GM15510 (cell line): ENCODE results near the gene NT5M.

ENCODE experiments used
- POLR2A ChIP-seq: IDR thresholded peaks from 3 replicates; pipeline ENCODE4 v1.6.1; 2011; ENCODE audit warnings: borderline replicate concordance; ENCODE audit not compliant: insufficient read length; ENCODE audit errors: extremely low read depth

Gene NT5M

GRCh38 chr17:17347234-17347955 lies 44.2 kb downstream of the NT5M start:
- no peak for TF ChIP-seq POLR2A

GRCh38 chr17:17347956-17348871 lies 45.0 kb downstream of the NT5M start:
- TF ChIP-seq POLR2A: no peak

- TF ChIP-seq POLR2A: no peak
These were observed 45.9 kb downstream of the NT5M start for GRCh38 chr17:17348872-17349723.

- no peak for TF ChIP-seq POLR2A
These were observed 46.5 kb downstream of the NT5M start for GRCh38 chr17:17349724-17350106.

- no peak for TF ChIP-seq POLR2A
These were observed 47.5 kb downstream of the NT5M start for GRCh38 chr17:17350491-17351355.

- TF ChIP-seq POLR2A: no peak
These were observed 48.3 kb downstream of the NT5M start for GRCh38 chr17:17351356-17351891.

GRCh38 chr17:17351901-17352781 lies 49.0 kb downstream of the NT5M start:
- no peak for TF ChIP-seq POLR2A

GRCh38 chr17:17352836-17353624 lies 49.9 kb downstream of the NT5M start:
- no peak for TF ChIP-seq POLR2A

GRCh38 chr17:17353625-17354484 lies 50.7 kb downstream of the NT5M start:
- TF ChIP-seq POLR2A: no peak

GRCh38 chr17:17354560-17355349 lies 51.6 kb downstream of the NT5M start:
- no peak for TF ChIP-seq POLR2A
